ENCODE results near the gene FBXW9.
A peak's percentile ranks its signal among the peaks of the same experiment; 100 is the strongest.

Gene FBXW9

DNA sequence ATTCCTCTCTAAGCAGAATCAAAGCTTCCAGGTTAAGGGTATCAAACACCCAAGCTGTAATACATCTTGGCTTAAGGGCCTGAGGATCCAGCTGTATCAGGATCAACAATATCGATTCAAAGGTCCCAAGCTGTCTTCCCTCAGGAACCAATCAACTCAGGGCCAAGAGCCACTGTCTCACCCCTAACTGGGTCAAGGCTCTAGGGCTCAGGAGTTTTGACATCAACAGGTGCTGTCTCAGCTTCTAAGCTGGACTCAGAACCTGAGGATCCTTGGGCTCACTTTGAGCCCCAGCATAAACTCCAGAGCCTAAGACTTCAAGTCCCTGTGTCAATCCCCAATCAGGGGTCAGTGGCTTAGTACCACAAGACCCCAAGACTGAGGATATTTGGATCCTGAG lies 917 bp downstream of the FBXW9 start:
- TF ChIP-seq Cebpa-rat (IDR thresholded peaks at IDR 0.05): no peak
- Histone ChIP-seq H3K9me3 (replicated peaks in 1 of 11) (no peaks in the 10 kb centered on the region), H3K36me3 (peaks cover 22 to 57% (median 33%) of the 10 kb centered on the region in 11 experiments; a peak in 21 of 22 replicates), H3K4me2 (peak overlapping the region; percentile 89 to 98 (median 94)), H3K9ac (peak overlapping the region; percentile 71 to 87 (median 84)), H3K4me1 (peaks cover 32 to 61% (median 48%) of the 10 kb centered on the region in 10 experiments), H3K4me3 (peak overlapping the region; percentile 74 to 94 (median 78)), H3K27ac (peak overlapping the region in 7 of 11 experiments; percentile 44 to 85 (median 74); a peak in 12 of 22 replicates), H3K27me3 (no peaks in the 10 kb centered on the region), H4K20me1 (peaks cover 0 to 10% (median 5%) of the 10 kb centered on the region in 11 experiments; a peak in 5 of 22 replicates)

DNA sequence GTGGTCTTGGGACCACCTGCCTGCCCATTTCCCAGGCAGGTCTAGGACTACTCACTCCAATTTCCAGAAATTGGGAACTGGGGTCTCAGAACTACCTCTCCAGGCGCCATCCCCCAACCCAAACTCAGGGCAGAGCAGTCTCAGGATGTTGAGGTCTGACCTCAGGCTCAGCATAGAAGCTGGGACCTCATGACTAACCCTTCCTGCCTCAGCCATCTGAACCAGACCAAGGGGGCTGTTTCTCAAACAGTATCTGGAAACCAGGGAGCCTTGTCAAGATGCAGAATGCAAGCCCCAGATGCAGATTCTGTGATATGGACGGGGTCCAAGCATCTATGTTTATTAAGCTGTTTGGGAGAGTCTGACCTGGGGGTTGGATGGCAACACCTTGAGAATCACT lies 1.3 kb downstream of the FBXW9 start:
- H3K4me1 ChIP-seq: peaks cover 37 to 65% (median 52%) of the 10 kb centered on the region in 10 experiments
- peaks cover 0 to 10% (median 5%) of the 10 kb centered on the region in 11 experiments; a peak in 5 of 22 replicates for H4K20me1 ChIP-seq
- H3K4me3 ChIP-seq: peak overlapping the region in 6 of 10 experiments; percentile 75 to 94 (median 88); a peak in 10 of 20 replicates
- H3K9ac ChIP-seq: peak overlapping the region; percentile 71 to 87 (median 84); a peak in 18 of 22 replicates
- H3K36me3 ChIP-seq: peaks cover 21 to 54% (median 30%) of the 10 kb centered on the region in 11 experiments; a peak in 21 of 22 replicates
- peak overlapping the region in 8 of 11 experiments; percentile 25 to 85 (median 62); a peak in 14 of 22 replicates for H3K27ac ChIP-seq
- TF ChIP-seq Cebpa-rat (IDR thresholded peaks at IDR 0.05): no peak
- no peaks in the 10 kb centered on the region for H3K9me3 ChIP-seq (replicated peaks in 1 of 11)
- no peaks in the 10 kb centered on the region for H3K27me3 ChIP-seq
- peak overlapping the region; percentile 89 to 98 (median 94) for H3K4me2 ChIP-seq

DNA sequence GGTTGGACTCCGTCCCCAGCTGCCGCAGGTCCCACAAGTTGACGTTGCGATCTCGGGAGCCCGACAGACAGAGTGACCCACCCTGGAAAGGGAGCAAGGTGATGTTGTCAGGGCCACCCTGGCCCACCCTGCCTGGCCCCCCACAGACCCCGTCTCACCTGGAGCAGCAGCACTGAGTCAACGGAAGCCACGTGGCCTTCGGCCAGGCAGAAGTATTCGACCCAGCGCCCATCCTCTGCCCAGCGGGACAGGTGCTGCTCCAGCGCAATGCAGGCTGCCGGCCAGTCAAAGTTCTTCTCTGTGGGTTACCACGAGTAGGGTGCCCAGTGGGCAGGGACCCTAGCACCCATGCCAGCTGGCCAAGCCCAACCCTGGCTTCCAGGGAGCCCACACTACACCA lies 1.8 kb downstream of the FBXW9 start:
- TF ChIP-seq Cebpa-rat (IDR thresholded peaks at IDR 0.05): no peak
- H3K27ac ChIP-seq: peak overlapping the region in 7 of 11 experiments; percentile 10 to 82 (median 67); a peak in 10 of 22 replicates
- peaks cover 41 to 68% (median 56%) of the 10 kb centered on the region in 10 experiments for H3K4me1 ChIP-seq
- no peaks in the 10 kb centered on the region for H3K27me3 ChIP-seq
- H3K4me2 ChIP-seq: peak overlapping the region; percentile 89 to 98 (median 94); a peak in 21 of 22 replicates
- peak overlapping the region in 10 of 11 experiments; percentile 34 to 87 (median 81); a peak in 11 of 22 replicates for H3K9ac ChIP-seq
- H3K4me3 ChIP-seq: no peak overlapping the region
- no peaks in the 10 kb centered on the region for H3K9me3 ChIP-seq (replicated peaks in 1 of 11)
- peaks cover 16 to 49% (median 26%) of the 10 kb centered on the region in 11 experiments; a peak in 21 of 22 replicates for H3K36me3 ChIP-seq
- peaks cover 0 to 10% (median under 1%) of the 10 kb centered on the region in 11 experiments; a peak in 4 of 22 replicates for H4K20me1 ChIP-seq

DNA sequence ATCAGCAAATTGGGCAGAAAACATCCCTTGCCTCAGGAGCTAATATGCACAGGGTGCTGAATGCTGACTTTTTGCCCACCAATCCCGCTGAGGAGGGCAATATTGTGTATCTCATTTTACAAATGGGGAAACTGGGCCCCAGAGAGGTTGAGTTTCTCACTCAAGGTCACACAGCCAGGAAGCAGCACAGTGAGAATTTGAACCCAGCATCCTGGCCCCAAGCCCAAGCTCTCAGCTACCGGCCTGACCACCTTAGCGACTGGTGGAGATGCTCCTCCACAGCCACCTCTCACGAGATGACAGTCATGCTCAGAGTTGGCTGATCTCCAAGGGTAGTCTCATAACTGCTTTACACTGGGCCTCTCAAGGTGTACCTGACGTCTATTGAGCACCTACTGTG lies 3.5 kb downstream of the FBXW9 start:
- Histone ChIP-seq H4K20me1 (peaks cover 0 to 11% (median 0%) of the 10 kb centered on the region in 11 experiments; a peak in 1 of 22 replicates), H3K4me1 (peaks cover 49 to 69% (median 63%) of the 10 kb centered on the region in 10 experiments), H3K9me3 (replicated peaks in 1 of 11) (no peaks in the 10 kb centered on the region), H3K4me3 (no peak overlapping the region), H3K27ac (no peak overlapping the region), H3K4me2 (no peak overlapping the region), H3K9ac (no peak overlapping the region; a peak in 1 of 22 replicates), H3K27me3 (no peaks in the 10 kb centered on the region), H3K36me3 (peaks cover 0 to 33% (median 9%) of the 10 kb centered on the region in 11 experiments; a peak in 15 of 22 replicates)
- no peak for TF ChIP-seq Cebpa-rat (IDR thresholded peaks at IDR 0.05)

DNA sequence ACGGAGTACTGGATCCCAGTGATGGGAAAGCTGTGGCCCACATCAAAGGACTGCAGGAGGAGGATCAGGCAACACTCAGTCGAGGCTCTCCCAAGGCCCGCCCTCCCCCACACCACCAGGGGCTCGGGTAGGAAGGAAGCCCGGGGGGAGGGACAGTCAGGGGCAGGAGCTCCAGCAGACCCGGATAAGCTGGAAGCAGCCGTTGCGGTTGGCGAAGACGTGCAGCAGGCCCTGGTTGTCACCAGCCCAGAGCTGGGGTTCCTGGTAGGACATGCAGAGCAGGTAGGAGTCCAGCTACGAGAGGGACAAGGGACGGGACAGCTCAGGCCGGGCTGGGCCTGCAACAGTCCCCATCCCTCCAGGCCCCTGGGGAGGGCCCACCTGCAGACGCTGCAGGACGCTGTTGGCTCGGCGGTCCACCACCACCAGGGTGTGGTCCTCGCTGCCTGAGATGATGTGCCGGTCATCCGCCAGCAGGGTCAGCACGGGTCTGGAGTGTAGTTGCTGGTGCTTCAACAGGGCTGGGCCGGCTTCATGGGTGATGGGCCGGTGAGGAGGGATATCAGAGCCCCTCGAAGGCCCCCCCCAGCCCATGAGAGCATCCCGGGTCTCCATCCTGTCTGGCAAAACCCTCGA lies 6.7 kb downstream of the FBXW9 start:
- H3K4me2 ChIP-seq: peak overlapping the region; percentile 62 to 99 (median 94)
- peaks cover 0 to 15% (median 0%) of the 10 kb centered on the region in 11 experiments; a peak in 1 of 22 replicates for H4K20me1 ChIP-seq
- peak overlapping the region in 8 of 10 experiments; percentile 49 to 67 (median 54); a peak in 16 of 20 replicates for H3K4me3 ChIP-seq
- H3K27me3 ChIP-seq: no peaks in the 10 kb centered on the region
- peaks cover 27 to 63% (median 54%) of the 10 kb centered on the region in 10 experiments for H3K4me1 ChIP-seq
- peak overlapping the region; percentile 35 to 79 (median 72); a peak in 21 of 22 replicates for H3K9ac ChIP-seq
- H3K27ac ChIP-seq: peak overlapping the region in 9 of 11 experiments; percentile 23 to 83 (median 74); a peak in 18 of 22 replicates
- no peak for TF ChIP-seq Cebpa-rat (IDR thresholded peaks at IDR 0.05)
- peaks cover 0 to 26% (median 6%) of the 10 kb centered on the region in 11 experiments; a peak in 11 of 22 replicates for H3K36me3 ChIP-seq
- no peaks in the 10 kb centered on the region for H3K9me3 ChIP-seq (replicated peaks in 1 of 11)

DNA sequence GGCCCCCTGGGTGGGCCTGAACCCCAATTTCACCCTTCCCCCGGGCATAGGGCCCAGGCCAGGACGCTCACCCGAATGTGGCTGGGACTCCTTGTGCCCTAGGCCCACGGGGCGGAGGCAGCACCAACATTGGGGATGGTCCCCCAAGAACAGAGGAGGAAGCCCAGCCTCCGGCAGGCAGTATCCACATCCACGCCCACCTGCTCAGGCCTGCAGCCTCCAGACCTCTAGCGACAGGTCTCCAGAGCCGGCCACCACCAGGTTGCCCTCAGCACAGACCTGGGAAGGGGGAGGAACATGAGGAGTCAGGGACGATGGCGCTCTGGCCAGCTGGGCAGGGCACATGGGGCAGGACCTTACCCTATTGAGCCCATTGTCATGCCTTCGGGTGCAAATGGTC lies 7.4 kb downstream of the FBXW9 start:
- no peak for TF ChIP-seq Cebpa-rat (IDR thresholded peaks at IDR 0.05)
- Histone ChIP-seq H3K27me3 (no peaks in the 10 kb centered on the region), H3K4me1 (peaks cover 25 to 61% (median 49%) of the 10 kb centered on the region in 10 experiments), H3K36me3 (peaks cover 0 to 23% (median 6%) of the 10 kb centered on the region in 11 experiments; a peak in 11 of 22 replicates), H3K4me2 (peak overlapping the region; percentile 62 to 99 (median 94)), H3K27ac (peak overlapping the region in 9 of 11 experiments; percentile 23 to 83 (median 74); a peak in 18 of 22 replicates), H3K9me3 (replicated peaks in 1 of 11) (no peaks in the 10 kb centered on the region), H4K20me1 (peaks cover 0 to 15% (median 0%) of the 10 kb centered on the region in 11 experiments; a peak in 1 of 22 replicates), H3K9ac (peak overlapping the region in 9 of 11 experiments; percentile 42 to 79 (median 76); a peak in 18 of 22 replicates), H3K4me3 (peak overlapping the region in 7 of 10 experiments; percentile 51 to 67 (median 54); a peak in 13 of 20 replicates)

DNA sequence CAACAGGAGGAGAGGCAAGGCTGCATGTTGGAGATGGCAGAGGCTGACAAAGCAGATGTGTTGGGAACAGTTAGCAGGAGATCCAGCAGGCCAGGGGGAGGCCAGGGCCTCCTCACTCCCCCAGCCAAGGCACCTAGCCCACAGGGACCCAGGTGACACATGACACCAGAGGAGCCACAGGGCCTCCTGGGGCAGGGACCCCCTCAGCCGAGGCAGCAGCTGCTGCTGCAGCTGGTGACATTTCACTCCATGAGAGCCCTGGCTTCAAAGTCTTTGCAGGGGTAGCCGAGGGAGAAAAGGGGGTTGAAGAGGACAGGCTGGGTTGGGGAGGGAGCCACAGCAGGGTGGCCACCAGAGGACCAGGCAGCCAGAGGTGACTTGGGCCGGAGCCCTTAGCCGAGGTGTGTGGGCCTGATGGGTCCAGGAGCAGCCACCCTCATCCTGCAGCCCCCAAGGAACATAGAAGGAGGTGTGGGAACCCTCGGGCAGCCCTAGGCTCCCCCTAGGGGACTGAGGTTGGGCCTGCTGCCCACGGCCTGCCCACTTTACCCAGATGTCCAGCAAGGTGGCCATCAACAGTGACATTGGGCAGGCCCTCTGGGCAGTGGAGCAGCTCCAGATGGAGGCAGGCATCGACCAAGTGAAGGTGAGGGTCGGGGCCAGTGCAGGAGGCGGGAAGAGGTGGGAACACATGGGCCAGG lies 8.8 kb downstream of the FBXW9 start, which contains the start of gene GNG14:
GNG14 (plus strand) TSS at position 503 of the 701 bp plus-strand sequence; CDS start at position 554, 51 bp downstream.
- peaks cover 0 to 17% (median under 1%) of the 10 kb centered on the region in 11 experiments; a peak in 7 of 22 replicates for H3K36me3 ChIP-seq
- H3K4me2 ChIP-seq: peak within 1 kb of the TSS in 10 of 11 experiments; percentile 69 to 99 (median 94); a peak in 19 of 22 replicates
- peak within 1 kb of the TSS in 8 of 11 experiments; percentile 58 to 79 (median 76); a peak in 15 of 22 replicates for H3K9ac ChIP-seq
- H4K20me1 ChIP-seq: peaks cover 0 to 15% (median 0%) of the 10 kb centered on the region in 11 experiments; a peak in 1 of 22 replicates
- no peaks in the 10 kb centered on the region for H3K9me3 ChIP-seq (replicated peaks in 1 of 11)
- H3K4me1 ChIP-seq: peaks cover 25 to 68% (median 52%) of the 10 kb centered on the region in 10 experiments
- peak within 1 kb of the TSS in 7 of 10 experiments; percentile 51 to 67 (median 54); a peak in 7 of 20 replicates for H3K4me3 ChIP-seq
- H3K27me3 ChIP-seq: no peaks in the 10 kb centered on the region
- peak within 1 kb of the TSS in 8 of 11 experiments; percentile 69 to 83 (median 76); a peak in 16 of 22 replicates for H3K27ac ChIP-seq
- no peak for TF ChIP-seq Cebpa-rat (IDR thresholded peaks at IDR 0.05)

DNA sequence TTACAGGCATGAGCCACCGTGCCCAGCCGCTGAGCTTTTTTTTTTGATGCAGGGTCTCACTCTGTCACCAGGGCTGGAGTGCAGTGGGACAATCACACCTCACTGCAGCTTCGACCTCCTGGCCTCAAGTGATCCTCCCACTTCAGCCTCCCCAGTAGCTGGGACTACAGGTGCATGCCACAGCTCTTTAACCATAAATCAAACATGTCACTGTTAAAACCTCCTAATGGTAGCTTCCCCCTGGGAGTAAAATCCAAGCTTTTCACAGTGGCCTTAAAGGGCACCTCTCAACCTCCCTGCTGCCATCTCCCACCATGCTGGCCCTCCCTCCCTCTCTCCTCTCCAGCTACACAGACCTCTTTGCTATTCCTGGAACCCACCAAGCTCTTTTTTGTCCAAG lies 10.6 kb downstream of the FBXW9 start:
- no peak overlapping the region for H3K4me3 ChIP-seq
- H3K9me3 ChIP-seq (replicated peaks in 1 of 11): no peaks in the 10 kb centered on the region
- H3K4me1 ChIP-seq: peaks cover 30 to 65% (median 52%) of the 10 kb centered on the region in 10 experiments
- H3K9ac ChIP-seq: peak overlapping the region in 3 of 11 experiments; percentile 1 to 15 (median 5); a peak in 1 of 22 replicates
- H3K36me3 ChIP-seq: 0 out of 22 replicates have a peak, but pooled peaks cover 0 to 1% (median 0%) of the 10 kb centered on the region in 11 experiments
- no peaks in the 10 kb centered on the region for H3K27me3 ChIP-seq
- H3K4me2 ChIP-seq: peak overlapping the region in 1 of 11 experiments; percentile 97; a peak in 2 of 22 replicates
- peaks cover 0 to 17% (median 2%) of the 10 kb centered on the region in 11 experiments; a peak in 12 of 22 replicates for H4K20me1 ChIP-seq
- H3K27ac ChIP-seq: no peak overlapping the region
- TF ChIP-seq Cebpa-rat (IDR thresholded peaks at IDR 0.05): no peak
